ENCODE data around the gene ARMC5. TPM values are rescaled to one million over a fixed set of nuclear protein-coding genes. Genes with fewer than 3 reads are reported as not detected.

The ARMC5 gene
- total RNA-seq, 6 experiments from 2014 or later, result 7.6 to 11.8 (median 9.3) TPM

DNA sequence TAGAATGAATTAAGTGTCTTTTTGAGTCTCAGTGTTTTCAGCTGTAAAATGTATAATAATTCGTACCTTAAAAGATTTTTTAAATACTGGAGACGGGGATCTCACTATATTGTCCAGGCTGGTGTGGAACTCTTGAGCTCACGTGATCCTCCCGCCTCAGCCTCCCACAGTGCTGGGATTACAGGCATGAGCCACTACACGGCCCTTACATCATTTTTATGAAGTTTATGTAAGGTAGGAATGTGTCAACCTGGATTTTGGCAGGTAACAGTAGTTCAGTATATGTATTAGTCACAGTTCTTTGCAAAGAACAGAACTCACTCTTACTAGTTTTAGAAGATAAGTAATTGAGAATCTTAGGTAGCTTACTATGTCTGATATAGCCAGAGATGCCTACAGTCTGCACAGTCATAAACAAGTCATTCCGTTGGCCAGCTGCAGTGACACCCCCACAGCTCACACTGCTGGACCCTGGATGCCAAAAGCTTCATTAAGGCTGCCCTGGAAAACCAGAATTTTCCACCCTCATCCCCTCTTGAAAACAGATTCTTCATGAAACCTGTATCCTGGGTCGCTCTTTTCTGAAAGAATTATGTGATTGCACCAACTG is 30.6 kb upstream of the ARMC5 start:
- no peak for DNase-seq
- Mint-ChIP-seq H3K9me3 (peaks cover 9% of the 10 kb centered on the region; the same call in 1 of the 2 replicates), H3K27me3 (ENCODE audit: insufficient read depth) (peaks cover 36% of the 10 kb centered on the region), H3K4me1 (ENCODE audit: low read depth) (no peaks in the 10 kb centered on the region), H3K36me3 (ENCODE audit: low read depth) (no peaks in the 10 kb centered on the region), H3K4me3 (no peak overlapping the region), H3K27ac (no peak overlapping the region)
- TF ChIP-seq, protein P1, sequence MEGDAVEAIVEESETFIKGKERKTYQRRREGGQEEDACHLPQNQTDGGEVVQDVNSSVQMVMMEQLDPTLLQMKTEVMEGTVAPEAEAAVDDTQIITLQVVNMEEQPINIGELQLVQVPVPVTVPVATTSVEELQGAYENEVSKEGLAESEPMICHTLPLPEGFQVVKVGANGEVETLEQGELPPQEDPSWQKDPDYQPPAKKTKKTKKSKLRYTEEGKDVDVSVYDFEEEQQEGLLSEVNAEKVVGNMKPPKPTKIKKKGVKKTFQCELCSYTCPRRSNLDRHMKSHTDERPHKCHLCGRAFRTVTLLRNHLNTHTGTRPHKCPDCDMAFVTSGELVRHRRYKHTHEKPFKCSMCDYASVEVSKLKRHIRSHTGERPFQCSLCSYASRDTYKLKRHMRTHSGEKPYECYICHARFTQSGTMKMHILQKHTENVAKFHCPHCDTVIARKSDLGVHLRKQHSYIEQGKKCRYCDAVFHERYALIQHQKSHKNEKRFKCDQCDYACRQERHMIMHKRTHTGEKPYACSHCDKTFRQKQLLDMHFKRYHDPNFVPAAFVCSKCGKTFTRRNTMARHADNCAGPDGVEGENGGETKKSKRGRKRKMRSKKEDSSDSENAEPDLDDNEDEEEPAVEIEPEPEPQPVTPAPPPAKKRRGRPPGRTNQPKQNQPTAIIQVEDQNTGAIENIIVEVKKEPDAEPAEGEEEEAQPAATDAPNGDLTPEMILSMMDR (IDR thresholded peaks at IDR 0.05), result no peak

DNA sequence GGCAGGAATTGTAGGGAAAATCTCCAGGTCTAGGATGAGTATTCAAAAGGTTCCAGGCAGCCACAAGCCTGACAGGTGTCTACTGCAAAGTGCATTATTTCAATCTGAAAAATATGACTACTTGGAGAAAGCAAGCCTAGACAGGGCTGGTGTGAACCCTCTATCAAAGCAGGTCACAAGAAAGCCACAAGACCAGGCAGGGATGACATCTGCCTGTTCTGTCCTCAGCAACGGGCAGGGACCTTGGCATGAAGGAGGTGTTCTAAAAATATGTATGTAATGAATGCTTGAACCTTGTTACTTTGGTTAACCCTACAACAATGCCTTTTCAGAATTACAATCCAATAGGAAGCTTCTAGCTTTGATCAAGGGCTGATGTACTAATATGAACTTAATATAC is 30.0 kb upstream of the ARMC5 start:
- DNase-seq, result no peak
- no peak overlapping the region for H3K4me3 Mint-ChIP-seq

GRCh38 chr16:31429796-31430195 is 29.5 kb upstream of the ARMC5 start:
- no peak overlapping the region for H3K4me3 Mint-ChIP-seq
- H3K4me1 Mint-ChIP-seq (ENCODE audit: low read depth), result no peaks in the 10 kb centered on the region
- TF ChIP-seq, protein P1 (IDR thresholded peaks at IDR 0.05), result no peak
- DNase-seq, result no peak
- peaks cover 29% of the 10 kb centered on the region for H3K27me3 Mint-ChIP-seq (ENCODE audit: insufficient read depth)
- no peaks in the 10 kb centered on the region for H3K36me3 Mint-ChIP-seq (ENCODE audit: low read depth)
- peaks cover 8% of the 10 kb centered on the region; the same call in 1 of the 2 replicates for H3K9me3 Mint-ChIP-seq
- H3K27ac Mint-ChIP-seq, result no peak overlapping the region

More for the DNA sequence above, 30.0 kb upstream of the ARMC5 start:
- H3K36me3 Mint-ChIP-seq (ENCODE audit: low read depth), result no peaks in the 10 kb centered on the region
- H3K27me3 Mint-ChIP-seq (ENCODE audit: insufficient read depth), result peaks cover 32% of the 10 kb centered on the region
- H3K4me1 Mint-ChIP-seq (ENCODE audit: low read depth), result no peaks in the 10 kb centered on the region
- H3K27ac Mint-ChIP-seq, result no peak overlapping the region
- TF ChIP-seq, protein P1 (IDR thresholded peaks at IDR 0.05), result no peak
- H3K9me3 Mint-ChIP-seq, result peaks cover 9% of the 10 kb centered on the region; the same call in 1 of the 2 replicates

GRCh38 chr16:31430380-31431052 is 28.8 kb upstream of the ARMC5 start:
- no peak for DNase-seq
- H3K9me3 Mint-ChIP-seq, result peaks cover 1% of the 10 kb centered on the region; the same call in 1 of the 2 replicates
- peaks cover 22% of the 10 kb centered on the region for H3K27me3 Mint-ChIP-seq (ENCODE audit: insufficient read depth)
- H3K27ac Mint-ChIP-seq, result no peak overlapping the region
- H3K4me1 Mint-ChIP-seq (ENCODE audit: low read depth), result no peaks in the 10 kb centered on the region
- no peaks in the 10 kb centered on the region for H3K36me3 Mint-ChIP-seq (ENCODE audit: low read depth)
- TF ChIP-seq, protein P1 (IDR thresholded peaks at IDR 0.05), result no peak
- no peak overlapping the region for H3K4me3 Mint-ChIP-seq

- H3K4me1 Mint-ChIP-seq (ENCODE audit: low read depth), result peaks cover 6% of the 10 kb centered on the region
- H3K36me3 Mint-ChIP-seq (ENCODE audit: low read depth), result no peaks in the 10 kb centered on the region
- no peak for DNase-seq
- TF ChIP-seq, protein P1 (IDR thresholded peaks at IDR 0.05), result no peak
- no peak overlapping the region for H3K4me3 Mint-ChIP-seq
- peaks cover 8% of the 10 kb centered on the region for H3K27me3 Mint-ChIP-seq (ENCODE audit: insufficient read depth)
- H3K27ac Mint-ChIP-seq, result no peak overlapping the region
- H3K9me3 Mint-ChIP-seq, result no peaks in the 10 kb centered on the region
Measured at GRCh38 chr16:31435341-31436220, 23.7 kb upstream of the ARMC5 start.
